Measurements from ENCODE around the gene MOB3B.

Gene MOB3B

GRCh38 chr9:27384262-27385014 lies 145.2 kb downstream of the MOB3B start:
- DNase-seq = no peak

GRCh38 chr9:27383524-27383923 lies 146.1 kb downstream of the MOB3B start:
- DNase-seq = no peak

- DNase-seq = no peak
Measured at GRCh38 chr9:27382975-27383374, 146.6 kb downstream of the MOB3B start.

GRCh38 chr9:27382308-27382707 lies 147.3 kb downstream of the MOB3B start:
- DNase-seq = no peak

DNA sequence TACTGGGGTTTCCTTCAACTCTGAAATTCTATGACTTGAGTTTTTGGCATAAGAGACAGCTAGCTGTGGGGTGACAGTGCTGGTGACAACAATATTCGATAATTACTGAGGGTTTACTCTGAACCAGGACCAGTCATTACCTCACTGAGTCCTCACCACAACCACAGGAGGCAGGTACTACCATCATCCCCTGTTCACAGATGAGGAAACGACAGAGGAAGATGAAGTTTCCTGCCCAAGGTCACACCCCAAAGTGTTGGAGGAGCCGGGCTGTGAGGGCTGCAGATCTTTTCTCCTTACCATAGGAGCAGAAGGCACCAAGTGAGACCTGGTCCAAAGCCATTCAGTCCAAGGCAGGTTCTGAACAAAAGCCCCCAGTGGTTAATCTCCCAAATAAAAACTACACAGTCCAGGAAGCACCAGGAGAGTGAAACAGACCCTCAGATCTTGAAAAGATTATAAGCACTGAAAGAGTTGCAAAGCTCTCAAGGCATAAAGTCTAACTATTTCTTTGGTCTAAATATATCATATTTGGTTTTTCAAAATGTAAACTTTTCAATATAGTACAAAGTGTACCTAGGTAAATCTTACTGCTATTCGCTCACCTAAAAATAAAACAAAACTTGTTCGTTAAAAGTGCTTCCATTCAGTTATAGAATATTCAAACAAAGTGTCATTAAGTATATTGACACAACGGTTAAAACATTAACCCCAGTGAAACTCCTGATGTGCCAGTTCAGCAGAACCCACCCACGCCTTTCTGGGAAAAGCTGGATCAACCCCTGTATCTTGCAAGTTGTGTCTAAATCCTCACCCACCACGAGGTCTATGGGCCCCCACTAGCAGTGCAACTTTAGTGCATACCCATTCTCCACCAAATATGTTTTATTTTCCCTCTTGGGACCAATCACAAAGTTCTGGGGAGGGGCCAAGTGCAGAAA lies 150.0 kb downstream of the MOB3B start:
- no peak for DNase-seq

- DNase-seq = no peak
Measured at GRCh38 chr9:27377811-27378456, 151.7 kb downstream of the MOB3B start.

DNA sequence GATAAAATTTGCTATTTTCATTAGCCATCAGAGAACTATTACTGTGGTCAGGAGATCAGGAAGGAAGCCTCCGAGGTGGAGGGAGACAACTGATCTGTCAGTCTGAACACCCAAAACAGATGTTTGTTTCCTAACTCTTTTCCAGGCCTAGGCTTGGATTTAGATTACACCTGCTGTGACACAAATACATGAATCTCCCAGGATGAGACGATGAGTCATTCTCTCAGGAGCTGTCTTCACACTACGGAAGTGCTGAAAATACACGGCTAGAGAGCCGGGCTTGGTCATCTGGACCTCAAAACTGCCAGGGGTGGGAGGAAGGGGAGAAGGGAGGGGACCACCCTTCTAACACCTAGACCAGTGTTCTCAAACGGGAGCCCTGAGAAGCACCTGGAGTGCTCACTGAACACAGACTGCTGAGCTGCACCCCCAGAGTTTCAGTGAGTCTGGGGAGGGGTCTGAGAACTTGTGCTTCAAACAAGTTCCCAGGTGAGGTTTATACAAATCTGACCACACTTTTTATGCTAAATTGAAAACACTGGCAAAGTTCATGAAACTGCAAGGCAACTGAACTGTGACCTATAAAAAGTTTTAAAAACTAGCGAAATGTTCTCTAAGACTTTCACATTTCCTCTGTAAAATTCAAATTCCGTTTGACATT lies 152.3 kb downstream of the MOB3B start:
- peak; percentile 61 for DNase-seq

GRCh38 chr9:27373851-27374250 lies 155.8 kb downstream of the MOB3B start:
- no peak for DNase-seq

DNA sequence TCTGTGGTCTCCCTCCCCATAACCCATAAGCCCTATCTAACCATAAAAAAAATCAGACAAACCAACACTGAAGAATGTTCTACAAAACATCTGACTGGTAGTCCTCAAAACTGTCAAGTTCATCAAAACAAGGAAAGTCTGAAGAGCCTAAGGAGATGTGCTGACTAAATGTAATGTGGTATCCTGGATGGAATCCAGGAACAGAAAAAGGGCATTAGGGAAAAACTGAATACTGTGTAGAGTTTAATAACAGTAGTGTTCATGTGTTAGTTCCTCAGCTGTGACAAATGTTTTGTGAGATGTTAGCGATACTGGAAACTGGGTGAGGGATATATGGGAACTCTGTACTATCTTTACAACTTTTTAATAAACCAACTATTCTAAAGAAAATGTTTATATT lies 157.0 kb downstream of the MOB3B start:
- DNase-seq = no peak

DNA sequence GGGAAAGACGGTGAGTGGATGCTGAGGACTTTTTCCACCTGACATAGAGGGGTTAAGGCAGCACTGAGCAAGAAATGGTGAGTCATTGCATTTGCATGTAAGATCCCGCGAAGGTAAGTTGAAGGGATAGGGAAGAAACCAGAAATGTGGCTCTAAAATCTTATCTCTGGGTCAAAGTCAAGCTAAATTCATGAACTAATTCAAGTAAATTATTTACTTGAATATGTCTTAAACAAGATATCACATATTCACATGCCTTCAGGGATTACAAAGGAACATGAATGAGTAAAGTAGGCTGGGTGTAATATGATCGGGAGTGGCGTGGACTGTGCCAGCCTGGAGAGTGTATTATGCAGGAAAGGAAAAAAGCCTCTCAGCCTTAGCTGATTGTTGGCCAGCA lies 158.2 kb downstream of the MOB3B start:
- DNase-seq = no peak

DNA sequence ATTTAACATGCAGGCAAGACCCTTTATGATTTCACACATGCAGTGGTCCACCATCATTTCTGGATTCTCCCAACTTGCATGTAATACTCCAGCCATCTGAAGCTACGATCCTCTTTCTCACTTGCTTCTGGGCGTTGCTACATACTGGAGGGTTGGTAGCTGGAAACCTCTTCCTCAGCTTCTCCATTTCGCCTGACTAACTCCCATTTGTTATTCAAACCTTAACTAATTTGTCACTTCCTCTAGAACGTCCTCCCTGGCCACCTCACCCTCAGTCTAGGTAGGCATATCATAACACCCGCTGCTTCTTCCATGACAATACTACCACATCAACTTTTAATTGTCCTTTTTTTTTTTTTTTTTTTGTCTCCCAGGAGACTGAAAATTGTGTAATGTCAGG lies 160.0 kb downstream of the MOB3B start:
- DNase-seq = no peak

GRCh38 chr9:27368316-27368985 lies 161.2 kb downstream of the MOB3B start:
- no peak for DNase-seq

- DNase-seq = no peak
Measured at GRCh38 chr9:27367921-27368315, 161.7 kb downstream of the MOB3B start.

GRCh38 chr9:27367175-27367798 lies 162.3 kb downstream of the MOB3B start:
- no peak for DNase-seq

DNA sequence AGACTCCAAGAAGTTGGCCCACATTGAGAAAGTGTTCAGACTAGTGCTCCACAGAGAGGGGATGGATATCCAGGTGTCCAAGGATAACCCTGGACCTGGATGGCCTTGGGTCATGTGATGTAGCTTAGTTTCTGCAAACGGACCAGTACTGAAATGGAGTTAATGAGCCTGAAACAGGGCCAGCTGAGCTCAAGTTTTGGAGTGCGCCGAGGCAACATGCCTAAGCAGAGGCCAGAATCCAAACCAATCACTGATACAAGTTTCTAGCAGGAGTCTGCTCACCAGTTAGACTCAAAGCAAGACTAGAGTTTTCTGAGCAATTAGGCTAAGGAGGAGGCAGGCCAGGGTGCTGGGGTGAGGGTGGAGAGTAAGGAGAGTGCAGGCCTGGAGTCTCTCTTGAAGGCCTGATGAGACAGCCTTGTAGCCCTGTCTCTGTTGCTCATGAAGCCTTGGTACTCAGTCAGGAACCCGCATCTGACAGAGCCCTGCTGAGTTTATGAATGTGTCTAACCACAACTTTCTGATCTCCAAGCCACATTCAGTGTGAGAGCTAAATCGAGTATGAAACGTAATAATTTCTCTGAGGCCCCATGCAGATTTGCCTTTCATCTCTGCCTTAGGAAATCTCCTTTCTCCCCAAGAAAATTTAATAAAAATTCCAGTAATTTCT lies 163.8 kb downstream of the MOB3B start:
- no peak for DNase-seq

- peak; percentile 58 for DNase-seq
Measured at GRCh38 chr9:27362447-27363210, 167.0 kb downstream of the MOB3B start.

- no peak for DNase-seq
Measured at GRCh38 chr9:27361492-27361891, 168.1 kb downstream of the MOB3B start.

DNA sequence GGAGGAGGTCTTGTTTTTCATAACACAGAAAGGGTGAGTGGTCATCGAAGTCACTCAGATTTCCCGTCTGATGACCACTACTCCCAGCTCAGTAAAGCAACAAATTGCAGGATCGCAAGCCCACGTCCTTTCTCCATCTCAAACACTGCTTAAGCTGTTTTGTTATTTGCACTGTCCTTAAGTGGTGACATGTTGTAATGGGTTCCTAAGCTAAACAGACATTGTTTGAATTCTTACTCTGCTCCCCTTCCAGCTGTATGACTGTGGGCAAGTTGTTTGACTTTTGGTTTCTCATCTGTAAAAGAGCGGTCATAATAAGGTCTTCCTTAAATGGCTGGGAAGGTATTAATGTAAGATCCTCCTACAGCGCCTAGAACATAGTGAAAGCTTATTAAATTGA lies 169.9 kb downstream of the MOB3B start:
- no peak for DNase-seq

DNA sequence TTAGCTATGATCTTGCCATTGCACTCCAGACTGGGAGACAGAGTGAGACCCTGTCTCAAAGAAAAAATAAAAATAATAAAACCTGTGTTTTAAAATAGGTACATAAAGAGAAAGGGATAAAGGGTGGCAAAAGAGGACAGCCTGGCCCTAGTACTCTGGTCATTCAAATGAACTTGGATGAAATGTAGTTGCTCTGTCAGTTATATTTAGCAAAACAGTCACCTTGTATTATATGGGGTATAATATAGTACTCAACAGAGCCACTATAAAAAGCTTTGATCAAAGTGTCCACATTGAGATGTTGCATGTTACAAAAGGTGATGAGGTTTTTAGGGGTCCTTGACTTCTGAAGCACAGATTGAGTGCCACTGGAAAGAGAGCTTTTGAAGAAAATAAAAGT lies 171.6 kb downstream of the MOB3B start:
- no peak for DNase-seq

DNA sequence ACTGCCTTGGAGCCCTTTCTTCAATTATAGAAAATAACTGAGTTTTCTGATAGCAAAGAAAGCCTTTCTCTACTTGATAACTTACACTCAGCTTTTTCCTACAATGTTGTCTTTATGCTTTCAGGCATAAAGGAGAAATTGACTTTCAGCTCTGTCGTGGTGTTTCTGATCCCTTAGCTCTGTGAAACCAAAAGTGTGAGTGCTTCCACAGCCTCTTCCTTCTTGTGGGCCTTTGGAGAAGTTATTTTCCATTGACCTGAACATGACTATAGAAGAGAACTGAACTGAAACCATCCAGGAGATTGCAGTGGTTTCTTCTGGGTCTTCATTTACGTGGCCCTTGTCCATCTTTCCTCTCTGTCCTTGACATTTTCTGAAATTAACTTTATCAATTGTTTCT lies 173.2 kb downstream of the MOB3B start:
- DNase-seq = no peak

DNA sequence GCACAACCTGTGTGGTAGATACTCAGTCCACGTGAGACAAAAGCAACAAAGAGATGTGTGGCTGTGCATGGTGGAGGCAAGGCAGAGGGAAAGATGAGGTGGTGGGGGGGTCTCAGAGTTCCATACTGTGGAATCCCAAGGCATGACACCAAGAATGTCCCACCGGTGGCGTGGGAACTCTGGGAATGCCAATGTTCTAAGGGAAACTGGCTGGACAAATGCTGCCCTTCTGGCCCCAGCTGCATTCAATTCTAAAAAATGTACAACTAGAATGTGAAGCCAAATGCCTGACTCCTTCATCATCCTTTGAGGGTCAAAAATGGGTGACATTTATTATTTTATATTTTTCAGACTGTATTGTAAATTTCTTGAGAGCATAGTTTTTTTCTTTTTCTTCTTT lies 174.4 kb downstream of the MOB3B start:
- DNase-seq = no peak

All from NCI-H146 (cell line).